AG04449 (cell line): ENCODE data around the gene CELSR2.

ENCODE experiments used
- CTCF ChIA-PET: fragments of 350-600 bp; formaldehyde crosslinking; extraction: SDS; loops from one replicate; lab custom pipeline; 2021; ENCODE audit warnings: antibody characterized with exemption; lab: Yijun Ruan, JAX
- POLR2A ChIA-PET: fragments of 400-600, 350-600 bp; formaldehyde crosslinking; extraction: SDS; loops from one replicate; lab custom pipeline; 2020; ENCODE audit warnings: antibody characterized with exemption, inconsistent platforms; lab: Yijun Ruan, JAX
- DNase-seq: peaks from one replicate; pipeline ENCODE4 v3.0.0-alpha.2; 2010; ENCODE audit warnings: low read depth, low spot score
- H3K4me3 ChIP-seq: 2 replicates; pipeline ENCODE4 v1.5.1; 2011; ENCODE audit warnings: low read depth, mild to moderate bottlenecking, control low read depth, low read length
- CTCF ChIP-seq: IDR thresholded peaks from one replicate; pipeline ENCODE4 v1.5.1; 2011; ENCODE audit warnings: mild to moderate bottlenecking, moderate library complexity, low read length, control low read depth, inconsistent platforms; ENCODE audit not compliant: insufficient read depth; ENCODE audit errors: missing control alignments

Gene CELSR2

GRCh38 chr1:109312978-109313775, 63.8 kb downstream of the CELSR2 start:
- no peak for TF ChIP-seq CTCF
- ChIA-PET POLR2A (no interaction called here), CTCF (interaction anchor here (1.4 kb wide), 1 partner anchor 37 kb away, joined by 4 read pairs; no protein-coding TSS in a partner anchor)
- DNase-seq = no peak
- H3K4me3 ChIP-seq = no peak overlapping the region

GRCh38 chr1:109314795-109315194, 65.5 kb downstream of the CELSR2 start:
- ChIA-PET POLR2A (no interaction called here), CTCF (no interaction called here)
- TF ChIP-seq CTCF = no peak
- no peak overlapping the region for H3K4me3 ChIP-seq
- DNase-seq = no peak

GRCh38 chr1:109315288-109315687, 65.9 kb downstream of the CELSR2 start:
- POLR2A ChIA-PET = no interaction called here

GRCh38 chr1:109316506-109316905, 67.2 kb downstream of the CELSR2 start:
- POLR2A ChIA-PET = no interaction called here
- H3K4me3 ChIP-seq = no peak overlapping the region
- DNase-seq = no peak
- CTCF ChIA-PET = interaction anchor here (1.4 to 1.6 kb wide), 2 partner anchors 9 to 83 kb away, joined by 4 to 5 read pairs; partner anchors contain the start of gene MYBPHL
- no peak for TF ChIP-seq CTCF

More at GRCh38 chr1:109315288-109315687, 65.9 kb downstream of the CELSR2 start:
- no peak overlapping the region for H3K4me3 ChIP-seq
- no peak for TF ChIP-seq CTCF
- CTCF ChIA-PET = interaction anchor here (1.1 kb wide), 1 partner anchor 9 kb away, joined by 3 read pairs; the partner anchor contains the start of gene MYBPHL
- DNase-seq = no peak

DNA sequence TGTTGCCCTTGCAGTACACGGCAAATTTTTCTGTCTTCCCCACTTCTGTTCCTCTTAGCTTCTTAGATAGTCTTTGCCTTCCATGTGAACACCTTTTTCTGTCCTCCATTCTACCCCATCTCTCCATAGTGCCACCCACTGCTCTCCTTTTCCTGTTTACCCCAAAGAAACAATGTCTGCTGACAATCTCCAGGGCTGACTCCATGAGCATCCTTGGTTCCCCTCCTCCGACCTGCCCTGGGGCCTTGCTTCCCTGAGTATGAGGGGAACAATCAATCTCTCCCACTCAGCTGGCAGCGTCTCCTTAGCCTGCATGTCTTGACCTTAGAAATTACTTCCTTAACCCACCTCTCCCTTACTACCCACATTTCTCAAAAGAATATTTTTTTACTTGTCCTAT, 69.8 kb downstream of the CELSR2 start:
- H3K4me3 ChIP-seq = no peak overlapping the region
- ChIA-PET POLR2A (no interaction called here), CTCF (interaction anchor here (0.9 kb wide), 1 partner anchor 14 kb away, joined by 3 read pairs; no protein-coding TSS in a partner anchor)
- DNase-seq = no peak
- no peak for TF ChIP-seq CTCF

- DNase-seq = no peak
- CTCF ChIA-PET = interaction anchor here (0.8 to 1.2 kb wide), 2 partner anchors 25 to 77 kb away, joined by 3 to 5 read pairs; no protein-coding TSS in a partner anchor
- POLR2A ChIA-PET = no interaction called here
- H3K4me3 ChIP-seq = no peak overlapping the region
- TF ChIP-seq CTCF = no peak
These were observed 73.6 kb downstream of the CELSR2 start for GRCh38 chr1:109322974-109323373.
